DLD1 (cell line): Measurements from ENCODE around the gene AOC3.
"Not testable (repeated sequence)": the region's sequence is repeated elsewhere in the genome, so short reads cannot be mapped to it uniquely, and the experiment has no call there.

ENCODE experiments used
- in situ Hi-C: cut with HindIII; loops from 2 replicates; pipeline ENCODE4 v1.10.0; 2017; ENCODE audit warnings: low sequenced_read_pairs

AOC3 gene

DNA sequence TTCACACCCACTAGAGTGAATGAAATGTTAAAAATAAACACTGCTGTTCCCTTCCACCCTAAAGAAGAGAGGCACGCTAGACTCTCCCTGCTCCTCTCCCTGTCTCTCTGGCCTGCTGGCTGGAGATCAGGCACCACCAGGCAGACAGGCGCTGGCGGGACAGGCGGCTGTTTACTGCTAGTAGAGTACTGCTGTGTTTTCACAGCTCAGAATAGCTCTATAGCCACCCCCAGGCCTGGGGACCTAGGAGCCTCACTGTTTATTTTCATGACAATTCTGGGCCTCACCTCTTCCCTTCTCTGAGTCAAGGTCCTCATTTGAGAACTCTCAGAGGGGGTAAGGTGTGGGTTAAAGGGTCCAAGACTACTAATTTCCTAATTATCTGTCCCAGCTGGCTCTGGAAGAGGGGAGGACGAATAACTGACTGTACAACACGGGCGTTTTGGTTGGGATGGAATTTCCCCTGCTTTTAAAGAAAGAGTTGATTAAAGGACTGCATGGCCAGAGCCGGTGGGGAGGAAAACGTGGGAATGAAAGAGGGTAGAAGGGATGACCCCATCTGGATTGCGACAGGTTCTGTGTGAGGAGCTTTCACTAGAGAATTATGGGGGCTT lies 40.6 kb downstream of the AOC3 start:
- in situ Hi-C loops = no loop called here

DNA sequence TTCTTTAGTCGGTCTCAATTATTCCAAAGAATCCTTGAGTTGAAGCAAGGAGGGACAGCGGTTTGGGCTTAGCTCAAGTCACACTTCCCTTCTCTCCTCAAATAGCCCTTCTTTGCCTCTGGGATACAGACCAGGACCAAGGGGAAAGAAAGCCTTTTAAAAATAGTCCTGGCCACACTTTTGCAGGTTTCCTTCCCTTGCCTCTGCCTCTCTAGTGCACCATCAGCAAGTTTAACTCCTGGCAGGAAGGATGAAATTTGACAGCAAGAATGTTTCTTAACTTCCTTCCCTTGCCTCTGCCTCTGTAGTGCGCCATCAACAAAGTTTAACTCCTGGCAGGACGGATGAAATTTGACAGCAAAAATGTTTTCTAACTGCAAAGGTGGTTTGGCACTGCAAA lies 42.4 kb downstream of the AOC3 start:
- in situ Hi-C loops = no loop called here

DNA sequence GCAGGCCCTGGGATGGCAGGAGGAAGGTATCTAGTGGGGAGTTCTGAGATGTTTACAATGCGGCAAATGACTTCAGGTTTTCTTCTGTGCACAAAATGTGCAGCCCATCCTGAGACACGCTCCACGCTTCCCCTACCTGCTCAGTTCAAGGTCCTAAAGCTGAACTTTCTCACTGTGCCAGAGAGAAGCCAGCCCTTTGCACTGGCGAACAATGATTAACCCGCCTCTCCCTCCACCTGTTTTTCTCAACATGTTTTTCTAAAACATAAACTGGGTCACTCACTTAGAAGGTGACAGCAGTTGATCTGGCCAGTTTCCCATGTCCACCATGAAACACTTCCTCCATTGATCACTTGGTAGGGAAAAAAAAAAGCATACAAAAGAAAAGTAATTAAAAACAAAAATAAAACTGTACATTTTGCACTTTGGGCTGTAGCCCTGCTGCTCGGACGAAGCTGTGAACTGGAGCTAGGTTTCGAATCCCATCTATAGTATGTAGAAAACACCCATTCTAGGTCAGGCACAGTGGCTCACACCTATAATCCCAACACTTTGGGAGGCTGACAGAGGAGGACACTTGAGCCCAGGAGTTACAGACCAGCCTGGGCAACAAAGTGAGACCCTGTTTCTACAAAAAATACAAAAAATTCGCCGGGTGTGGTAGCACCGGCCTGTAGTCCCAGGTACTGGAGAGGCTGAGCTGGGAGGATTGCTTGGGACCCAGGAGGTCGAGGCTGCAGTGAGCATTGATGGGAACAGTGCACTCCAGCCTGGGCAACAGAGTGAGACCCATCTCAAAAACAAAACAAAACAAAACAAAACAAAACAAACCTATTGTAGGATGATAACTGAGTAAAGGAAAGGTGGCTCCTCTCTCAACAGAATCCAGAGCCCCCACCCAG lies 43.5 kb downstream of the AOC3 start:
- in situ Hi-C loops = no loop called here

DNA sequence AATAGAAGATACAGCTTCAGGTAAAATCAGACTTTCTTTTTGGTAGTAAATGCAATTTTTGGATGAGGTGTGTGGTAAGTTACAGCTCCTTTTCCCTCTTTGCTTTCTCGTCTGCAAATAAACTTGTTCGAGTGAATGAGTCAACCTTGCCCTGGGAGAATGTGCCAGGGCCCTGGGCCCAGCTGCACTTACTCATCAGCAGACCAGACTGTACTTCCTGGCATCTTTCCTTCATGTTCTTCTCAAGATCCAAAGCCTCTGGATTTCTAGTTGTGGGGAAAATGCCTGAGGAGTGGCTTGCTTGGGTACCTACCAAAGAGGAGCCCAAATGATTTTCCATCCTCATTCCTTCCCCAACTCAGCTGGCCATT lies 44.2 kb downstream of the AOC3 start:
- in situ Hi-C loops = no loop called here

DNA sequence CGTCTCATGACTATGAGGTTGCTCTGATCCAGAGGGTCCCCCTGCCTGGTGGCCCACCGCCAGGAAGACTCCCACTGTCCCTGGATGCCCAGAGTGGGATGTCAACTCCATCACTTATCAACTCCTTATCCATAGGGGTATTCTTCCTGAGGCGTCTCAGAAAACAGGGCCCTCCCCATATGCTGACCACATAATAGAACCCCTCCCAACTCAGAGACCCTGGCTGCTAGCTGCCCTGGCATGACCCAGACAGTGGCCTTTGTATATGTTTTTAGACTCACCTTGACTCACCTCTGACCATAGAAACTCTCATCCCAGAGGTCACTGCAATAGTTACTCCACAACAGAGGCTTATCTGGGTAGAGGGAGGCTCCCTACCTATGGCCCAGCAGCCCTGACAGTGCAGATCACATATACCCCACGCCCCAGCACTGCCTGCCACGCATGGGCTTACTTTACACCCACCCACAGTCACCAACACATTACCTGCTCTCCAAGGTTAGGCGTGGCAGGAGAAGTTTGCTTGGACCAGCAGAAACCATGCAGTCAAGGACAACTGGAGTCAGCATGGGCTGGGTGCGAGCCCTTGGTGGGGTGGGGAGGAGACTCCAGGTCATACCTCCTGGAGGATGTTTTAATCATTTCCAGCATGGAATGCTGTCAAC lies 47.3 kb downstream of the AOC3 start:
- in situ Hi-C loops = no loop called here

DNA sequence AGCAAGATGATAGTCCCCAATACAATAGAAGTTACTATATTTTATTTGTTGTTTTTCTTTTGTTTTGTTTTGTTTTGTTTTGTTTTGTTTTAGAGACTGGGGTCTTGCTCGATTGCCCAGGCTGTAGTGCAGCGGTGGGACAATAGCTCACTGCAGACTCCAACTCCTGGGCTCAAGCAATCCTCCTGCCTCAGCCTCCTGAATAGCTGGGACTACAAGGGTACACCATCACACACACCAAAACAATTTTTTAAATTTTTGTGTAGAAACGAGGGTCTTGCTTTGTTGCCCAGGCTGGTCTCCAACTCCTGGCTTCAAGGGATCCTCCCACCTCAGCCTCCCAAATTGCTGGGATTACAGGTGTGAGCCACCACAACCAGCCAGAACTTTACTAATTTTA lies 49.0 kb downstream of the AOC3 start:
- in situ Hi-C loops = not testable (repeated sequence)

DNA sequence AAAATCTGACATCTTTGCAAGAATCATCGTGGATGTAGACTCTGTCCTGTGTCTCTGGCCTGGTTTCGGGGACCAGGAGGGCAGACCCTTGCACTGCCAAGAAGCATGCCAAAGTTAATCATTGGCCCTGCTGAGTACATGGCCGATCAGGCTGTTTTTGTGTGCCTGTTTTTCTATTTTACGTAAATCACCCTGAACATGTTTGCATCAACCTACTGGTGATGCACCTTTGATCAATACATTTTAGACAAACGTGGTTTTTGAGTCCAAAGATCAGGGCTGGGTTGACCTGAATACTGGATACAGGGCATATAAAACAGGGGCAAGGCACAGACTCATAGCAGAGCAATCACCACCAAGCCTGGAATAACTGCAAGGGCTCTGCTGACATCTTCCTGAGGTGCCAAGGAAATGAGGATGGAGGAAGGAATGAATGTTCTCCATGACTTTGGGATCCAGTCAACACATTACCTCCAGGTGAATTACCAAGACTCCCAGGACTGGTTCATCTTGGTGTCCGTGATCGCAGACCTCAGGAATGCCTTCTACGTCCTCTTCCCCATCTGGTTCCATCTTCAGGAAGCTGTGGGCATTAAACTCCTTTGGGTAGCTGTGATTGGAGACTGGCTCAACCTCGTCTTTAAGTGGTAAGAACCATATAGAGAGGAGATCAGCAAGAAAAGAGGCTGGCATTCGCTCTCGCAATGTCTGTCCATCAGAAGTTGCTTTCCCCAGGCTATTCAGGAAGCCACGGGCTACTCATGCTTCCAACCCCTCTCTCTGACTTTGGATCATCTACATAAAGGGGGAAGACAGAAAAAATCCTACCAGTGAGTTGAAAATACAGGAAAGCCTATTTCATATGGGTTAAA lies 49.7 kb downstream of the AOC3 start, which contains the start of gene G6PC1:
TSS of gene G6PC1 (plus strand) at position 340 of the 872 bp plus-strand sequence. CDS start at position 418, 78 bp downstream.
- in situ Hi-C loops = no loop called here

DNA sequence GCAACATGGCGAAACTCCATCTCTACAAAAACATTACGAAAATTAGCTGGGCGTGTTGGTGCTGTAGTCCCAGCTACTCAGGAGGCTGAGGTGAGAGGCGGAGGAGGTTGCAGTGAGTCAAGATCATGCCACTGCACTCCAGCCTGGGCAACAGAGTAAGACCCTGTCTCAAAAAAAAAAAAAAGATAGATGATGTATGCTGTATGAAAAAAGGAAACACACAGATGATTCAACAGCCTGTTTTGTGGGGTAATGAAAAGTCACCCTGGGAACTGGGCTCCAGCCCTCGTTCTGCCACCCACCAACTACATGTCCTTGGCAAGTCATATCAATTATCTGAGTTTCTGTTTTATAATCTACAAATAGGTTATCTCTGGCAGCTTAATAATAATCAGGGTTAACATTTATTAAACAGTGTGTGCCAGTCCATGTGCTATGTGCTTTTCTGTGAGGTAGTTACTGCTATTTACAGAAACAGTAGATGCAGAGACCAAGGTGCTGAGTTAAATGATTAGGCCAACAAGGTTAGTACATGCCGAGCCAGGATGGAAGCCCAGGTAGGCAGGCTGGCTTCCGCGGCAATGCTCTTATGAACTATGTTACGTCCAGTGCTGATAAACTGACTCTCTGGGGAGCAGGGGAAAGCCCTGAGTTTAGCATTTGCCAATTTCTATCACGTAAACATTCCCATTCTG lies 50.7 kb downstream of the AOC3 start:
- in situ Hi-C loops = no loop called here

DNA sequence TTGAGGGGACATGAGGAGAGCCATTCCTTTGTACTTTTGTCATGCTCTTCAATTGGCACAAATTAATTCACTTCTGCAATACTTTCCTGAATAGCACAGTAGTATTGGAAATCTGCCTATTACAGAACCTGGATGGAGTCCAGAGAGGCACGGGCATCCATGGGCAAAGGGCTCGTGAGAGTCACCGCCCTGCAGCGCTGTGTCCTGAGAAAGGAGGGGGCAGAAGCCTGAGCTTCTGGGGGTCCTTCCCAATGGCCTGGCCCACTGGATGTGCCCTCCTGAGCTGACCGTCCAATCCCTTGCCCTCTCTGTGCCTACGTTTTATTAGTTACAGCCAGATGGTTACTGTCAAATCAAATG lies 53.1 kb downstream of the AOC3 start:
- in situ Hi-C loops = no loop called here

DNA sequence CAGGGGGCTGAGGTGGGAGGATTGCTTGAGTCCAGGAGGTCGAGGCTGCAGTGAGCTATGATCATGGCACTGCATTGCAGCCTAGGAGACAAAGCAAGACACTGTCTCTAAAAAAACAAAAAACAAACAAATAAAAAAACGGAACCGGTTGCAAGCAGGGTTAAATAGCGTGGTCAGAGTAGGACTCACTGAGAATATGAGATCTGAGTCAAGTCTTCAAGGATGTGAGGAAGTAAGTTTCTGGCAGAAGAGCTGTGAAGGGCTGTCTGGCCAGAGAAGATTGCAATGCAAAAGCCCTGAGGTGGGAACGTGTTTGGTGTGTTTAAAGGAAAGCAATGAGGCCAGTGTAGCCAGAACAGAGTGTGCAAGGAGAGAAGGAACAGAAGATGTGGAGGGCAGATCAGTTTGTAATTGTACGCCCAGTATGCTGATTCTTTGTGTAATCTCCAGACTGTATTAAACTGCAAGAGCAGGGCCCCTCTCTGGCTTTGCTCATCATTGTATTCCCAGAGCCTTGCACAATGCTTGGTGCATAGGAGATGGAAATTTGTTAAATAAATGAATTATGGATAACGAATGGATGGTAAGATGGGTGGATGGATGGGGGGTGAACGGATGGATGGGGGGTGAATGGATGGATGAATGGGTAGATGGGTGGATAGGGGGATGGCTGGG lies 55.9 kb downstream of the AOC3 start:
- in situ Hi-C loops = no loop called here
